Muscle layer of duodenum (tissue), 2 donors: ENCODE measurements around the gene HSPBP1.
"Not testable (repeated sequence)": the region's sequence is repeated elsewhere in the genome, so short reads cannot be mapped to it uniquely, and the experiment has no call there.

Experiments
- H3K27ac ChIP-seq: one replicate; pipeline ENCODE4 v1.7.0; 2013; ENCODE audit warnings: mild to moderate bottlenecking, low read length
- H3K27me3 ChIP-seq: one replicate; pipeline ENCODE4 v1.7.0; 2013; ENCODE audit warnings: low read depth, mild to moderate bottlenecking, control low read depth, low read length
- H3K36me3 ChIP-seq, 2 donors: one replicate each; pipeline ENCODE4 v1.7.0; 2013; ENCODE audit warnings: low read length in 2 of 2, control low read depth in 1 of 2, mild to moderate bottlenecking in 1 of 2; ENCODE audit not compliant: insufficient read depth in 2 of 2, control insufficient read depth in 1 of 2
- H3K4me1 ChIP-seq, 2 donors: one replicate each; pipeline ENCODE4 v1.7.0; 2013; ENCODE audit warnings: low read length in 2 of 2, mild to moderate bottlenecking in 2 of 2, control low read depth in 1 of 2, moderate library complexity in 1 of 2; ENCODE audit not compliant: insufficient read depth in 2 of 2, control insufficient read depth in 1 of 2
- H3K4me3 ChIP-seq, 2 donors: one replicate each; pipeline ENCODE4 v1.7.0; 2013; ENCODE audit warnings: low read length in 2 of 2, low read depth in 1 of 2, mild to moderate bottlenecking in 1 of 2
- H3K9me3 ChIP-seq, 2 donors: one replicate each; pipeline ENCODE4 v1.7.0; 2013; ENCODE audit warnings: low read length in 2 of 2, control low read depth in 1 of 2, mild to moderate bottlenecking in 1 of 2; ENCODE audit not compliant: control insufficient read depth in 1 of 2
- donor health status: healthy.

Gene HSPBP1, protein sequence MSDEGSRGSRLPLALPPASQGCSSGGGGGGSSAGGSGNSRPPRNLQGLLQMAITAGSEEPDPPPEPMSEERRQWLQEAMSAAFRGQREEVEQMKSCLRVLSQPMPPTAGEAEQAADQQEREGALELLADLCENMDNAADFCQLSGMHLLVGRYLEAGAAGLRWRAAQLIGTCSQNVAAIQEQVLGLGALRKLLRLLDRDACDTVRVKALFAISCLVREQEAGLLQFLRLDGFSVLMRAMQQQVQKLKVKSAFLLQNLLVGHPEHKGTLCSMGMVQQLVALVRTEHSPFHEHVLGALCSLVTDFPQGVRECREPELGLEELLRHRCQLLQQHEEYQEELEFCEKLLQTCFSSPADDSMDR

GRCh38 chr19:55279770-55280643 is at the start of gene HSPBP1:
TSS of gene HSPBP1 (minus strand) at chr19:55280110. CDS start at chr19:55279608, 502 bp downstream.
- Histone ChIP-seq H3K27me3 (no peaks in the 10 kb centered on the region), H3K9me3 (no peaks in the 10 kb centered on the region), H3K4me1 (peaks cover 0 to 20% of the 10 kb centered on the region in 2 donors), H3K4me3 (peak within 1 kb of the TSS; percentile 90 to 94), H3K36me3 (peaks cover 0 to 15% of the 10 kb centered on the region in 2 donors), H3K27ac (peak within 1 kb of the TSS; percentile 79)

- H3K27me3 ChIP-seq, H3K36me3 ChIP-seq, H3K9me3 ChIP-seq, H3K4me3 ChIP-seq, H3K27ac ChIP-seq, H3K4me1 ChIP-seq: not testable (repeated sequence)
Observed at GRCh38 chr19:55328774-55329318, 48.9 kb upstream of the HSPBP1 start.

DNA sequence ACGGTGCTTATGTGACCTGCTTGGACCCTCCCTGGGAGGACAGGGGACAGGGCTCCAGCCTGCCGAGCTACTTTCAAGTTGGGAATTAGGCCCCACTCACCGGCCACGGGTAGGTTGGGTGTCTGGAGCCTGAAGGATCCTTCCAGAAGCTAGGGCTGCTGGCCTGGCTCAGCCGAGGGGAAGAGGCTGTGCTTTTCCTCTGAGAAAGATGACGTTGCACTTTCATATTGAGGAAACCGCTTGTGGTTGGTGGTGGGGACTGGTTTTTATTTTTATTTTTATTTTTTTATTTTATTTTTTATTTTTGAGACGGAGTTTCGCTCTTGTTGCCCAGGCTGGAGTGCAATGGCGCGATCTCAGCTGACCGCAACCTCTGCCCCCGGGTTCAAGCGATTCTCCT is 45.3 kb upstream of the HSPBP1 start, which contains the start of gene TMEM150B:
TMEM150B (minus strand) TSS at position 170 of the 400 bp plus-strand sequence. CDS start 4,305 bp downstream, outside the sequence.
- Histone ChIP-seq H3K9me3 (no peaks in the 10 kb centered on the region), H3K36me3 (no peaks in the 10 kb centered on the region), H3K27ac (peak within 1 kb of the TSS; percentile 58), H3K27me3 (no peaks in the 10 kb centered on the region), H3K4me3 (peak within 1 kb of the TSS in 1 of 2 donors; percentile 37), H3K4me1 (no peaks in the 10 kb centered on the region)

GRCh38 chr19:55324662-55325061 is 44.8 kb upstream of the HSPBP1 start:
- Histone ChIP-seq H3K4me3 (peak overlapping the region in 1 of 2 donors; percentile 37), H3K27me3 (peaks cover 3% of the 10 kb centered on the region), H3K36me3 (no peaks in the 10 kb centered on the region), H3K9me3 (no peaks in the 10 kb centered on the region), H3K27ac (peak overlapping the region; percentile 58), H3K4me1 (no peaks in the 10 kb centered on the region)

GRCh38 chr19:55322204-55322885 is 42.4 kb upstream of the HSPBP1 start:
- Histone ChIP-seq H3K27ac (peak overlapping the region; percentile 67), H3K9me3 (no peaks in the 10 kb centered on the region), H3K27me3 (peaks cover 3% of the 10 kb centered on the region), H3K4me1 (no peaks in the 10 kb centered on the region), H3K36me3 (no peaks in the 10 kb centered on the region), H3K4me3 (peak overlapping the region in 1 of 2 donors; percentile 37)

DNA sequence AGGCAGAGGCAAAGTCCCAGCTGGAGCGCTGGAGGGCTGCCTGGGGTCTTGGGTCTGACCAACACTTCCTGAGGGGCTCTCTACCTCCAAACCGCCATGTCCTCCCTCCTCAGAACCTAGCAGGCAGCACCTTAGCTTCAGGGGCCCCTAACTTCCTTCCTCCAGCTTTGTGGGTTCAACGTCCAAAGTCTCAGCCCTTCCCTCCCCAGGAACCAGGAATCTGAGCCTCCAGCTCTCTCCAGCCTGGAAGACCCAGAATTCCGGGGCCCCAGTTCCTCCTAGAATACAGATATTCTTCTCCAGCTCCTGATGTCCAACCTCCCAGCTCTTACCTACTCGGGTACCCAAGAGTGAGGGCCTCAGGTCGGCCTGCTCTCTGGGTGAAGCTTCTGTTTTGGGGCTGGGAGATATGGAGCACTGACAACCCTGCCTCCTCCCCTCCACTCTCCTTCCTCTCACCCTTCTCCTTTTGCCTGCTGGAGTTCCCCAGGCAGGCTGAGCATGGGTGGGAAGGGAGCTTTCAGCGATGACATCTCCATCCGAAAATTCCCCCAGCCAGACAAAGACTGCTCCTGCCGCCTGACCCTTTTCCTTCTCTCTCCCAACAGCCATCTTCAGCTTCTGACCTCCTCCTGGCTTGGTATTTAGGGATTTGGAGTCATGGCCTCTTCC is 41.7 kb upstream of the HSPBP1 start:
- Histone ChIP-seq H3K9me3 (no peaks in the 10 kb centered on the region), H3K4me1 (no peaks in the 10 kb centered on the region), H3K4me3 (peak overlapping the region in 1 of 2 donors; percentile 37), H3K27ac (peak overlapping the region; percentile 67), H3K36me3 (no peaks in the 10 kb centered on the region), H3K27me3 (peaks cover 3% of the 10 kb centered on the region)

DNA sequence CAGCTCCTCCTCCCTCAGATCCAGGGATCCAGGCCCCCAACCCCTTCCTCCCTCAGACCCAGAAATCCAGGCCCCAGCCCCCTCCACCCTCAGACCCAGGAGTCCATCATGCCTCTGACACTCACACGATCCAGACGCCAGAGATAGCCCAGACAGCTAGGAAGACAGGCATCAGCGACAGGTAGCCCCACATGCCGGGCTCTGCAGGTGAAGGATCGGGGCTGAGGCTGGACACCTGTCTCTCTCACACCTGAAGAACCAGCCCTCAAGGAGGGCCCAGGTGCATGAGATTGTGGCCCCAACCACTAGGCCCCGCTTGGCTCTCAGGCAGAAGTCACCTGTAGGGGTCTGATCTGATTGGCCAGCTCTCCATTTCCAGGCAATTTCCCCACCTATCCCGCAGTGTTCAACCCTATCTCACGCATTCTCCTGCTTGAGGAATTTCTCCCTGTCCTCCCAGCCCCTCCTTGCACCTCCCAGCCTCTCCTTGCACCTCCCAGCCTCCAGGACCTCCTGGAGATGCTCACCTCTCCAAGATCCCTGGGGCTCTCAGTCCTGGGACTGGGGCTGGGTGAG is 41.0 kb upstream of the HSPBP1 start:
- Histone ChIP-seq H3K4me1 (no peaks in the 10 kb centered on the region), H3K9me3 (no peaks in the 10 kb centered on the region), H3K4me3 (peak overlapping the region in 1 of 2 donors; percentile 37), H3K27ac (peak overlapping the region; percentile 67), H3K27me3 (peaks cover 3% of the 10 kb centered on the region), H3K36me3 (no peaks in the 10 kb centered on the region)

DNA sequence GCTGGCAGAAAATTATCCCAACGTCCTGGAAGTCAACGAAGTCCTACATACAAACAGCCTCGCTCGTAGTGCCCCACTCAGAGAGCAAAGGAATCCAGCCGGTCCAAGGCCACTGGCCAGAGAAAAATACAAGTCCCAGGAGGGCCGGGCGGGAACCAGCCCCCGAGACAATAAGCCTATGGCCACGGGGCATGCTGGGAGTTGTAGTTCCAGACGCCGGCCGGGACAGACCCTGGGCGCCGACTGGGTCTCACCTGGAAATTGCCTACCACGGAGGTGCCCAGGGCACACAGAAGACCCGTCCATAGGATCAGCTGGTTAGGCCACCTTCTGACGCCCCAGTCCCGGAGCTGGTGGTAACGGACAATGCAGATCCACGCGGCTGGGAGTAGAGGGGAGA is 39.9 kb upstream of the HSPBP1 start:
- Histone ChIP-seq H3K4me3 (peak overlapping the region in 1 of 2 donors; percentile 11), H3K36me3 (no peaks in the 10 kb centered on the region), H3K27ac (no peak overlapping the region)

GRCh38 chr19:55316646-55317045 is 36.7 kb upstream of the HSPBP1 start:
- Histone ChIP-seq H3K4me1 (no peaks in the 10 kb centered on the region), H3K9me3 (no peaks in the 10 kb centered on the region), H3K27me3 (peaks cover 3% of the 10 kb centered on the region), H3K27ac (no peak overlapping the region), H3K4me3 (no peak overlapping the region), H3K36me3 (no peaks in the 10 kb centered on the region)

More for the DNA sequence above, 39.9 kb upstream of the HSPBP1 start:
- Histone ChIP-seq H3K4me1 (no peaks in the 10 kb centered on the region), H3K27me3 (peaks cover 3% of the 10 kb centered on the region), H3K9me3 (no peaks in the 10 kb centered on the region)

DNA sequence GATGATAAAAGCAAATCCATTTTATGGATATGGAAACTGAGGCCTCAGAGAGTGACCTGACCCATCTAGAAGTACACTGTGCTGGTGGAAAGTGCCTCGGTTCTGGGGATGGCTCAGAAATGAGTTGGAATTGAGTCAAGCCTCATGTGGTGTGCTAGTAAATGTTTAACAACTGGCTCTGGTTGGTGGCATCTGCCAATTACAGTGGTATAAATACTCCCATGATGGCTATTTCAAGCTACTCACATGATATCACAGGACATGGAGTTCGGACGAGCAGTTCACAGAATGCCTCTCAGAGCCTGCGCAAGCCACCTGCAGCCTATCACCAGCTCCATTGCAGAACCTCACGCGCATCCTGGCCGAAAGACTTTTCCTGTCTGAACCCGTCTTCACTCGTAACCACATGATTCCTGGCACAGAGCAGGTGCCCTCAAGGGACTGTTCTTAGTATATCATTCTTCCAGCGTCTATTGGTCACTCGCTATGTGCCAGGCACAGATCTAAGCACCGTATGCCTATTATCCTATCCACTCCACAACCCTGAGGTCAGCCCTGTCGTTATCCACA is 36.1 kb upstream of the HSPBP1 start:
- Histone ChIP-seq H3K4me1 (no peaks in the 10 kb centered on the region), H3K9me3 (no peaks in the 10 kb centered on the region), H3K4me3 (no peak overlapping the region), H3K27me3 (peaks cover 3% of the 10 kb centered on the region), H3K27ac (no peak overlapping the region), H3K36me3 (no peaks in the 10 kb centered on the region)
